ENCODE measurements around the gene SLC4A11. TPM values are rescaled to one million over a fixed set of nuclear protein-coding genes. Genes with fewer than 3 reads are reported as not detected.

Gene SLC4A11
- total and polyA plus RNA-seq, 11 donors = 0.08 to 1.0 (median 0.22) TPM; not detected in 1

GRCh38 chr20:3270051-3270450 lies 31.1 kb upstream of the SLC4A11 start:
- ATAC-seq (no peak), DNase-seq (no peak)
- no peak overlapping the region for H3K4me3 ChIP-seq
- H3K9me3 ChIP-seq = no peaks in the 10 kb centered on the region
- intact Hi-C loops (cut with DNase I) = loop anchor here in 2 of 10 donors (10.0 kb wide), 2 partner anchors 45 to 155 kb away; no protein-coding TSS in a partner anchor
- H3K36me3 ChIP-seq = peaks cover 0 to 100% (median 91%) of the 10 kb centered on the region in 9 donors
- peaks cover 0 to 3% (median 0%) of the 10 kb centered on the region in 12 donors for H3K4me1 ChIP-seq
- no peaks in the 10 kb centered on the region for H3K27me3 ChIP-seq
- 95 to 98% (median 98%) methylated on average over 4 of the region's 4 CpGs for WGBS, 4 donors
- TF ChIP-seq POLR2A (IDR thresholded peaks at IDR 0.05) (no peak), CTCF (IDR thresholded peaks at IDR 0.05) (no peak)
- no peak overlapping the region for H3K27ac ChIP-seq

DNA sequence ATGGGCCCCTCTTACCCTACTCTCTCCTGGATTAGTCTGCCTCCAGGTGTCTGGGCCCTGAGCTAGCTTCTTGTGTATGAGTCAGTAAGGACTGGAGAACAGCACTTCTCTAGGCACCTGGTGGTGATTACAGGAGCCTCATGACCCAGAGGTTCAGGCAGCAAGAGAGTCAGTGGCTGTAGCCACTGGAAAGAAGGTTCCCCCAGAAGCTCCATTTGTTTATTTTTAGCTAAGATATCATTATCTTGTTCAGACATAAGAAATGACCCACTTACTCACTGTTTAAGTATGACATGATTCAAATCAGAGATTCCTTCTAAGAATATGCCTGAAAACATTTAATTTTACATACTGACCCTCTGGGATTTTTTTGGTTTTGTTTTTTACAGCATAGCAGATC lies 23.6 kb upstream of the SLC4A11 start:
- Histone ChIP-seq H3K4me1 (no peaks in the 10 kb centered on the region), H3K27ac (no peak overlapping the region), H3K4me3 (no peak overlapping the region), H3K9me3 (no peaks in the 10 kb centered on the region), H3K27me3 (no peaks in the 10 kb centered on the region), H3K36me3 (peaks cover 0 to 97% (median 87%) of the 10 kb centered on the region in 9 donors)
- ATAC-seq = no peak
- no peak for TF ChIP-seq CTCF (IDR thresholded peaks at IDR 0.05)
- no peak for TF ChIP-seq POLR2A (IDR thresholded peaks at IDR 0.05)
- intact Hi-C loops (cut with DNase I) = no loop called here
- DNase-seq = no peak

GRCh38 chr20:3258429-3258828 lies 19.4 kb upstream of the SLC4A11 start:
- Histone ChIP-seq H3K27me3 (no peaks in the 10 kb centered on the region), H3K27ac (no peak overlapping the region), H3K36me3 (peaks cover 0 to 97% (median 90%) of the 10 kb centered on the region in 9 donors), H3K4me3 (no peak overlapping the region), H3K4me1 (no peaks in the 10 kb centered on the region), H3K9me3 (no peaks in the 10 kb centered on the region)
- TF ChIP-seq POLR2A (IDR thresholded peaks at IDR 0.05) = no peak
- no peak for TF ChIP-seq CTCF (IDR thresholded peaks at IDR 0.05)
- 88 to 93% (median 91%) methylated on average over 5 of the region's 5 CpGs for WGBS, 4 donors
- DNase-seq = no peak
- peak in 1 of 4 donors; percentile 24 for ATAC-seq
- intact Hi-C loops (cut with DNase I) = no loop called here

DNA sequence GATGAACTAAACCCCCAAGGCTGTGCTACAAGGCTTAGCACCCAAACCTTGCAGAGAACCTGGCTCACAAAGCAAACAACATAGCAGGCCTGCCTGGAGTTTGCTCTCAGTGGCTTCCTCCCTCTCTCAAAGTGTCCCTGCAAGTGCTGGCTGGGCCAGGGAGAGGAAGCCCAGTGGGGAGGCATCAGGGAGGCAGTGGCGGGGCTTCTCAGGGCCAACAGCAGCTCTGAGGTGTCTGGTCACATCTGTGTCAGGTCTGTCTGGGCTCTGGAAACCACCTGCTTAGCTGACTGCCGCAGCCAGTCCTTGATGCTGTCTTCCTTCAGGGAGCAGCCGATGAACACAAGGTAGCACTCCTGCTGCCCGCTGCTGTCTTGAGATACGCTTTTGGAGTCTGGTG lies 16.7 kb upstream of the SLC4A11 start:
- H3K27me3 ChIP-seq = no peaks in the 10 kb centered on the region
- ATAC-seq (no peak), DNase-seq (no peak)
- no peak overlapping the region for H3K4me3 ChIP-seq
- TF ChIP-seq CTCF (IDR thresholded peaks at IDR 0.05) (no peak), POLR2A (IDR thresholded peaks at IDR 0.05) (no peak)
- intact Hi-C loops (cut with DNase I) = no loop called here
- 91 to 98% (median 96%) methylated on average over 3 to 5 of the region's 5 CpGs for WGBS, 4 donors
- no peak overlapping the region for H3K27ac ChIP-seq
- H3K4me1 ChIP-seq = no peaks in the 10 kb centered on the region
- H3K36me3 ChIP-seq = peaks cover 0 to 96% (median 86%) of the 10 kb centered on the region in 9 donors
- H3K9me3 ChIP-seq = no peaks in the 10 kb centered on the region
